IMR-90 (cell line): ENCODE data around the gene GPR153. TPM values are rescaled to one million over a fixed set of nuclear protein-coding genes. Genes with fewer than 3 reads are reported as not detected.

Experiments
- ATAC-seq: fragments of 200-7000 bp; cut with Tn5 transposase; 2 replicates; pipeline ENCODE4 v1.9.1; 2020; ENCODE audit warnings: low read depth, mild to moderate bottlenecking, moderate library complexity
- BruUV-seq: library from RNA; stranded (reverse); fragments of 400-500 nt; replicated peaks from 2 replicates; lab custom pipeline; 2021; lab: Mats Ljungman, UMichigan
- CTCF ChIA-PET: fragments of 300-600 bp; formaldehyde crosslinking; extraction: SDS; loops from one replicate; lab custom pipeline; 2021; ENCODE audit warnings: antibody characterized with exemption; lab: Yijun Ruan, JAX
- POLR2A ChIA-PET: fragments of 300-600 bp; sonication (Branson Sonifier 250); formaldehyde crosslinking; loops from one replicate; lab custom pipeline; 2022; ENCODE audit warnings: antibody characterized with exemption; ENCODE audit not compliant: unreplicated experiment; lab: Charles Lee
- DNase-seq: peaks from one replicate; pipeline ENCODE4 v3.0.0; 2013
- H2AFZ ChIP-seq: replicated peaks from 2 replicates; pipeline ENCODE3; 2013; ENCODE audit warnings: low read length, mild to moderate bottlenecking; ENCODE audit not compliant: poor library complexity
- H2AK5ac ChIP-seq: 2 replicates; pipeline ENCODE4 v1.6.1; 2013; ENCODE audit warnings: low read depth, low read length, inconsistent platforms
- H2AK9ac ChIP-seq: replicated peaks from 2 replicates; pipeline ENCODE3; 2013; ENCODE audit warnings: mild to moderate bottlenecking, low read depth, low read length, moderate library complexity; ENCODE audit not compliant: poor library complexity
- H2BK120ac ChIP-seq: 2 replicates; pipeline ENCODE4 v1.6.1; 2013; ENCODE audit warnings: low read depth, low read length, inconsistent platforms
- H2BK15ac ChIP-seq: 3 replicates; pipeline ENCODE4 v1.6.1; 2013; ENCODE audit warnings: low read depth, low read length, inconsistent platforms
- H2BK20ac ChIP-seq: 2 replicates; pipeline ENCODE4 v1.6.1; 2013; ENCODE audit warnings: low read depth, mild to moderate bottlenecking, inconsistent platforms, low read length, moderate library complexity
- H2BK5ac ChIP-seq: 2 replicates; pipeline ENCODE4 v1.6.1; 2013; ENCODE audit warnings: mild to moderate bottlenecking, low read depth, low read length, inconsistent platforms; ENCODE audit not compliant: poor library complexity, severe bottlenecking
- H3K14ac ChIP-seq: replicated peaks from 2 replicates; pipeline ENCODE4 v1.6.1; 2013; ENCODE audit warnings: low read depth, low read length, inconsistent platforms
- H3K18ac ChIP-seq: 2 replicates; pipeline ENCODE4 v1.6.1; 2013; ENCODE audit warnings: low read depth, low read length, control low read depth
- H3K23ac ChIP-seq: 2 replicates; pipeline ENCODE4 v1.6.1; 2013; ENCODE audit warnings: low read depth, low read length, inconsistent platforms
- H3K27ac ChIP-seq: 2 replicates; pipeline ENCODE4 v1.5.1; 2013; ENCODE audit warnings: mild to moderate bottlenecking, control low read depth, low read length; ENCODE audit not compliant: insufficient read depth
- H3K27me3 ChIP-seq: 2 replicates; pipeline ENCODE4 v1.6.1; 2013; ENCODE audit warnings: low read length; ENCODE audit not compliant: control insufficient read depth, insufficient read depth
- H3K36me3 ChIP-seq: 2 replicates; pipeline ENCODE4 v1.6.1; 2013; ENCODE audit warnings: low read length, mixed read lengths; ENCODE audit not compliant: control insufficient read depth, insufficient read depth
- H3K4ac ChIP-seq: 2 replicates; pipeline ENCODE4 v1.6.1; 2013; ENCODE audit warnings: low read depth, low read length, inconsistent platforms
- H3K4me1 ChIP-seq: 2 replicates; pipeline ENCODE4 v1.6.1; 2013; ENCODE audit warnings: low read length, mixed read lengths; ENCODE audit not compliant: control insufficient read depth, insufficient read depth
- H3K4me2 ChIP-seq: 2 replicates; pipeline ENCODE4 v1.6.1; 2013; ENCODE audit warnings: low read depth, mild to moderate bottlenecking, control low read depth, low read length, moderate library complexity
- H3K4me3 ChIP-seq: 2 replicates; pipeline ENCODE4 v1.5.1; 2013; ENCODE audit warnings: low read depth, mild to moderate bottlenecking, control low read depth, low read length, moderate library complexity; ENCODE audit not compliant: insufficient read depth
- H3K56ac ChIP-seq: 2 replicates; pipeline ENCODE4 v1.6.1; 2013; ENCODE audit warnings: low read length, inconsistent platforms; ENCODE audit not compliant: insufficient read depth; ENCODE audit errors: extremely low read depth
- H3K79me1 ChIP-seq, 2 experiments: 2 replicates each; pipeline ENCODE4 v1.6.1; 2013; ENCODE audit warnings: low read length in 2 of 2, inconsistent platforms in 1 of 2, low read depth in 1 of 2
- H3K9ac ChIP-seq: 2 replicates; pipeline ENCODE4 v1.6.1; 2013; ENCODE audit warnings: low read depth, low read length, control low read depth
- H3K9me1 ChIP-seq: 2 replicates; pipeline ENCODE4 v1.6.1; 2013; ENCODE audit warnings: low read length, inconsistent platforms; ENCODE audit not compliant: insufficient read depth
- H3K9me3 ChIP-seq: 2 replicates; pipeline ENCODE4 v1.6.1; 2013; ENCODE audit warnings: low read length; ENCODE audit not compliant: control insufficient read depth, insufficient read depth
- H4K20me1 ChIP-seq: 2 replicates; pipeline ENCODE4 v1.6.1; 2013; ENCODE audit warnings: low read length, inconsistent platforms; ENCODE audit not compliant: insufficient read depth
- H4K5ac ChIP-seq: 2 replicates; pipeline ENCODE4 v1.6.1; 2013; ENCODE audit warnings: mild to moderate bottlenecking, low read depth, low read length, control low read depth
- H4K8ac ChIP-seq, 2 experiments: 2 replicates each; pipeline ENCODE4 v1.6.1; 2013; ENCODE audit warnings: low read depth in 2 of 2, low read length in 2 of 2, control low read depth in 1 of 2, inconsistent platforms in 1 of 2
- H4K91ac ChIP-seq: 2 replicates; pipeline ENCODE4 v1.6.1; 2013; ENCODE audit warnings: low read depth, low read length, inconsistent platforms; ENCODE audit not compliant: insufficient read depth
- BHLHE40 ChIP-seq: fragments of 150-350 bp; IDR thresholded peaks from 2 replicates; pipeline ENCODE4 v1.6.1; 2016; ENCODE audit warnings: mild to moderate bottlenecking, low read depth, low read length
- CEBPB ChIP-seq: IDR thresholded peaks from 2 replicates; pipeline ENCODE4 v1.6.1; 2012; ENCODE audit warnings: low read depth, low read length, improper control_type of control experiment
- CHD1 ChIP-seq: IDR thresholded peaks from 2 replicates; pipeline ENCODE4 v1.6.1; 2012; ENCODE audit warnings: low read depth, low read length, improper control_type of control experiment
- FOS ChIP-seq: fragments of 150-350 bp; IDR thresholded peaks from 2 replicates; pipeline ENCODE4 v1.6.1; 2016; ENCODE audit warnings: low read depth, low read length
- MAFK ChIP-seq: IDR thresholded peaks from 2 replicates; pipeline ENCODE4 v1.6.1; 2012; ENCODE audit warnings: low read depth, low read length, improper control_type of control experiment
- MAZ ChIP-seq: IDR thresholded peaks from 2 replicates; pipeline ENCODE4 v1.6.1; 2012; ENCODE audit warnings: low read depth, mild to moderate bottlenecking, low read length, improper control_type of control experiment, moderate library complexity, borderline replicate concordance
- MXI1 ChIP-seq: IDR thresholded peaks from 2 replicates; pipeline ENCODE4 v1.6.1; 2012; ENCODE audit warnings: low read depth, mild to moderate bottlenecking, low read length, moderate library complexity, borderline replicate concordance
- NFE2L2 ChIP-seq: fragments of 150-350 bp; IDR thresholded peaks from 2 replicates; pipeline ENCODE4 v1.6.1; 2016; ENCODE audit warnings: low read depth, mild to moderate bottlenecking, low read length
- POLR2A ChIP-seq: IDR thresholded peaks from 2 replicates; pipeline ENCODE4 v1.6.1; 2012; ENCODE audit warnings: mild to moderate bottlenecking, low read depth, low read length
- RAD21 ChIP-seq: IDR thresholded peaks from 2 replicates; pipeline ENCODE4 v1.6.1; 2012; ENCODE audit warnings: low read length, improper control_type of control experiment
- RCOR1 ChIP-seq: IDR thresholded peaks from 2 replicates; pipeline ENCODE4 v1.6.1; 2012; ENCODE audit warnings: mild to moderate bottlenecking, low read length, improper control_type of control experiment; ENCODE audit not compliant: insufficient replicate concordance
- RFX5 ChIP-seq: IDR thresholded peaks from 2 replicates; pipeline ENCODE4 v1.8.0; 2012; ENCODE audit warnings: low read depth, mild to moderate bottlenecking, low read length, moderate library complexity
- SMC3 ChIP-seq: fragments of 150-350 bp; IDR thresholded peaks from 2 replicates; pipeline ENCODE4 v1.6.1; 2016; ENCODE audit warnings: low read depth, mild to moderate bottlenecking, antibody characterized with exemption, low read length, moderate library complexity
- USF2 ChIP-seq: fragments of 150-350 bp; IDR thresholded peaks from 2 replicates; pipeline ENCODE4 v1.6.1; 2017; ENCODE audit warnings: mild to moderate bottlenecking, antibody characterized with exemption, low read length, low read depth
- WGBS, 2 experiments: methylation state at CpG; one replicate each; pipeline versions ENCODE4 v1.1.5 to v1.1.7; 2013; ENCODE audit warnings: missing lambda C conversion rate in 2 of 2; ENCODE audit not compliant: insufficient read length in 1 of 2; ENCODE audit errors: extremely low coverage in 2 of 2; 5-methylcytosine and 5-hydroxymethylcytosine counted together
- dilution Hi-C: fragments of 300-500 bp; cut with HindIII; formaldehyde crosslinking; loops from one replicate; pipeline ENCODE4 v1.14.3; 2018; ENCODE audit warnings: low sequenced_read_pairs; ENCODE audit not compliant: unreplicated experiment
- in situ Hi-C: fragments of 300-500 bp; cut with MboI; formaldehyde crosslinking; loops from 3 replicates; pipeline ENCODE4 v1.14.3; 2019; ENCODE audit warnings: low sequenced_read_pairs, inconsistent platforms, mixed read lengths
- intact Hi-C: fragments of 100-400 bp; cut with micrococcal nuclease; formaldehyde crosslinking; loops from 2 replicates; pipeline ENCODE4 v1.10.0; 2022
- polyA plus RNA-seq, 3 experiments: library from polyadenylated mRNA; depleted of rRNA; stranded (reverse); fragments of >200 nt; gene quantifications; 2 replicates each; pipeline ENCODE4 v1.2.3, GENCODE V29; 2012; ENCODE audit warnings: low replicate concordance in 1 of 3
- total RNA-seq: library from RNA; depleted of rRNA; stranded (reverse); fragments of >200 nt; gene quantifications from 2 replicates; pipeline ENCODE4 v1.2.3, GENCODE V29; 2012
- TF ChIP-seq, protein P1 (sequence below): conservative IDR thresholded peaks from 2 replicates; pipeline ENCODE4 v1.5.1; 2012; ENCODE audit warnings: mild to moderate bottlenecking, low read depth, low read length, improper control_type of control experiment
- TF ChIP-seq, protein P2 (sequence below): fragments of 150-350 bp; IDR thresholded peaks from 2 replicates; pipeline ENCODE4 v1.6.1; 2016; ENCODE audit warnings: low read depth, mild to moderate bottlenecking, low read length, moderate library complexity, borderline replicate concordance

The GPR153 gene
- total and polyA plus RNA-seq, 2 of the 4 experiments (the other 2 are of a cell fraction) = 1.8 to 5.2 TPM

DNA sequence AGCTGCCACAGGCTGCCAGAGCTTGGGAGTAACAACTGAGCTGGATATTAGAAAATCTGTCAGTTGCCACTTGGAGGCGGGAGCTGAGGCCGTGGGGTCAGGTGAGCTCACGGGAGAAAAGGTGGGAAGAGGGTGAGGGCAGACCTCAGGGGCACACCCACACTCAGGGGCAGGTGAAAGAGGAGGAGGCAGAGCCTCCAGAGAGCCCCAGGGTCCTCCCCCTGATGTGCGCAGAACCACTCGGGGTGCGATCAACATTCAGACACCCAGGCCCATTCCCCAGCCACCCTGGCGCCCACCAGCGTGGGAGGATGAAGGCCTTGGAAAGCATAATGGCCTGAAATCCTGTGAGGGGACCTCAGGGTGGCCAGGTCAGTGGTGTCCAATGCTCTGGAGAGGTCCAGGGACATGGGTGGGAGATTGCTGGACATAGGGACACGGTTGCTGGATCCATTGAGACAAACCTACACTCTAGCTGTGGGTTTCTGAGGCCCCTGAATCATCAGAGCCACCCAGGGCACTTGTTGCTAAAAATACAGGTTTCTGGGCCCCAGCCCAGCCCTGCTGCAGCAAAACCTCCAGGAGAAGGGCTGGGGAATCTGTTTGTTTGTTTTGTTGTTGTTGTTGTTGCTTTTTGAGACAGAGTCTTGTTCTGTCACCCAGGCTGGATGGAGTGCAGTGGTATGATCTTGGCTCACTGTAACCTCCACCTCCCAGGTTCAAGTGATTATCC lies 49.4 kb upstream of the GPR153 start:
- H3K4ac ChIP-seq = no peak overlapping the region
- H2AK5ac ChIP-seq = no peak overlapping the region
- intact Hi-C loops = no loop called here
- H4K8ac ChIP-seq = no peak overlapping the region
- H3K27ac ChIP-seq = no peak overlapping the region
- no peak overlapping the region for H3K18ac ChIP-seq
- no peak overlapping the region for H2AFZ ChIP-seq
- H2BK20ac ChIP-seq = no peak overlapping the region
- dilution Hi-C loops = no loop called here
- ATAC-seq (no peak), DNase-seq (no peak)
- H2BK5ac ChIP-seq = no peak overlapping the region
- H3K4me1 ChIP-seq = no peaks in the 10 kb centered on the region
- H4K91ac ChIP-seq = no peak overlapping the region
- no peaks in the 10 kb centered on the region; the same call in 1 of the 2 replicates for H4K20me1 ChIP-seq
- POLR2A ChIA-PET = no interaction called here
- no peaks in the 10 kb centered on the region; a peak in 1 of 4 replicates for H3K79me1 ChIP-seq
- H3K27me3 ChIP-seq = no peaks in the 10 kb centered on the region
- no peak for TF ChIP-seq RFX5
- no peak for TF ChIP-seq CEBPB
- TF ChIP-seq RAD21 = no peak
- TF ChIP-seq NFE2L2 = no peak
- TF ChIP-seq, protein P1, sequence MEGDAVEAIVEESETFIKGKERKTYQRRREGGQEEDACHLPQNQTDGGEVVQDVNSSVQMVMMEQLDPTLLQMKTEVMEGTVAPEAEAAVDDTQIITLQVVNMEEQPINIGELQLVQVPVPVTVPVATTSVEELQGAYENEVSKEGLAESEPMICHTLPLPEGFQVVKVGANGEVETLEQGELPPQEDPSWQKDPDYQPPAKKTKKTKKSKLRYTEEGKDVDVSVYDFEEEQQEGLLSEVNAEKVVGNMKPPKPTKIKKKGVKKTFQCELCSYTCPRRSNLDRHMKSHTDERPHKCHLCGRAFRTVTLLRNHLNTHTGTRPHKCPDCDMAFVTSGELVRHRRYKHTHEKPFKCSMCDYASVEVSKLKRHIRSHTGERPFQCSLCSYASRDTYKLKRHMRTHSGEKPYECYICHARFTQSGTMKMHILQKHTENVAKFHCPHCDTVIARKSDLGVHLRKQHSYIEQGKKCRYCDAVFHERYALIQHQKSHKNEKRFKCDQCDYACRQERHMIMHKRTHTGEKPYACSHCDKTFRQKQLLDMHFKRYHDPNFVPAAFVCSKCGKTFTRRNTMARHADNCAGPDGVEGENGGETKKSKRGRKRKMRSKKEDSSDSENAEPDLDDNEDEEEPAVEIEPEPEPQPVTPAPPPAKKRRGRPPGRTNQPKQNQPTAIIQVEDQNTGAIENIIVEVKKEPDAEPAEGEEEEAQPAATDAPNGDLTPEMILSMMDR = no peak
- TF ChIP-seq BHLHE40 = no peak
- TF ChIP-seq RCOR1 = no peak
- TF ChIP-seq MAZ = no peak
- TF ChIP-seq MAFK = no peak
- TF ChIP-seq POLR2A = no peak
- no peak for TF ChIP-seq FOS
- no peak for TF ChIP-seq USF2
- no peak for TF ChIP-seq CHD1
- TF ChIP-seq, protein P2, sequence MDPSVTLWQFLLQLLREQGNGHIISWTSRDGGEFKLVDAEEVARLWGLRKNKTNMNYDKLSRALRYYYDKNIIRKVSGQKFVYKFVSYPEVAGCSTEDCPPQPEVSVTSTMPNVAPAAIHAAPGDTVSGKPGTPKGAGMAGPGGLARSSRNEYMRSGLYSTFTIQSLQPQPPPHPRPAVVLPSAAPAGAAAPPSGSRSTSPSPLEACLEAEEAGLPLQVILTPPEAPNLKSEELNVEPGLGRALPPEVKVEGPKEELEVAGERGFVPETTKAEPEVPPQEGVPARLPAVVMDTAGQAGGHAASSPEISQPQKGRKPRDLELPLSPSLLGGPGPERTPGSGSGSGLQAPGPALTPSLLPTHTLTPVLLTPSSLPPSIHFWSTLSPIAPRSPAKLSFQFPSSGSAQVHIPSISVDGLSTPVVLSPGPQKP = no peak
- no peak for TF ChIP-seq MXI1
- TF ChIP-seq SMC3 = no peak
- H2AK9ac ChIP-seq = no peak overlapping the region
- no peak overlapping the region for H3K4me2 ChIP-seq
- no peaks in the 10 kb centered on the region for H3K9me3 ChIP-seq
- no peak overlapping the region for H3K9ac ChIP-seq
- no peak overlapping the region for H4K5ac ChIP-seq
- no TSS peak for BruUV-seq
- no peak overlapping the region for H2BK120ac ChIP-seq
- 74% methylated on average over 3 of the region's 9 CpGs; no CpG with 5 or more reads in 1 of the 2 experiments for WGBS, 2 experiments
- 0 out of 2 replicates have a peak, but pooled peaks cover 4% of the 10 kb centered on the region for H3K36me3 ChIP-seq
- no peak overlapping the region for H3K56ac ChIP-seq
- no peak overlapping the region for H3K4me3 ChIP-seq
- no peak overlapping the region for H3K14ac ChIP-seq
- CTCF ChIA-PET = no interaction called here
- no peaks in the 10 kb centered on the region; the same call in 1 of the 2 replicates for H3K9me1 ChIP-seq
- no peak overlapping the region for H3K23ac ChIP-seq
- H2BK15ac ChIP-seq = no peak overlapping the region
- in situ Hi-C loops = no loop called here
